Activated CD4-positive, alpha-beta T cell treated with anti-CD3 and anti-CD28 coated beads for 36 hours (primary cell): ENCODE results near the gene RAB17. TPM values are rescaled to one million over a fixed set of nuclear protein-coding genes. Genes with fewer than 3 reads are reported as not detected.

Experiments
- ATAC-seq: fragments of 200-7000 bp; cut with Tn5 transposase; one replicate; pipeline ENCODE4 v1.10.0; 2021; ENCODE audit warnings: mild to moderate bottlenecking, moderate library complexity
- CTCF ChIA-PET: fragments of 350-600 bp; sonication (Branson Sonifier 250); formaldehyde crosslinking; loops from one replicate; lab custom pipeline; 2021; ENCODE audit warnings: antibody characterized with exemption; lab: Charles Lee
- POLR2A ChIA-PET: fragments of 350-600 bp; sonication (Branson Sonifier 250); formaldehyde crosslinking; loops from one replicate; lab custom pipeline; 2021; ENCODE audit warnings: antibody characterized with exemption, inconsistent platforms; lab: Charles Lee
- DNase-seq: peaks from one replicate; pipeline ENCODE4 v3.0.0-alpha.2; 2020
- H3K27ac Mint-ChIP-seq: one replicate; pipeline ENCODE4 v1.8.0; 2021; ENCODE audit warnings: mixed read lengths
- H3K27me3 Mint-ChIP-seq: one replicate; pipeline ENCODE4 v1.8.0; 2021; ENCODE audit warnings: mixed read lengths
- H3K36me3 Mint-ChIP-seq: one replicate; pipeline ENCODE4 v1.8.0; 2021; ENCODE audit warnings: low read depth, mixed read lengths
- H3K4me1 Mint-ChIP-seq: one replicate; pipeline ENCODE4 v1.8.0; 2021; ENCODE audit warnings: mixed read lengths
- H3K4me3 Mint-ChIP-seq: one replicate; pipeline ENCODE4 v1.8.0; 2021; ENCODE audit warnings: mild to moderate bottlenecking, moderate library complexity, mixed read lengths
- H3K9me3 Mint-ChIP-seq: one replicate; pipeline ENCODE4 v1.8.0; 2021; ENCODE audit warnings: low read depth, mixed read lengths
- intact Hi-C, 2 experiments: fragments of 100-400 bp; cut with DNase I in 1 of 2; cut with micrococcal nuclease in 1 of 2; formaldehyde crosslinking; loops; one replicate each; pipeline versions ENCODE4 v1.14.2 to v1.15.1; 2022 to 2024; cut with DNase I, micrococcal nuclease
- total RNA-seq, 2 experiments: library from RNA; stranded (reverse); gene quantifications; one replicate each; pipeline ENCODE4 v1.2.3, GENCODE V29; 2021

The RAB17 gene
- total RNA-seq, 2 experiments from 2014 or later = 0.18 to 0.30 TPM

GRCh38 chr2:237630216-237631000, 39.9 kb upstream of the RAB17 start:
- DNase-seq (no peak), ATAC-seq (no peak)
- intact Hi-C loops = no loop called here
- no peak overlapping the region for H3K27ac Mint-ChIP-seq
- POLR2A ChIA-PET = no interaction called here
- no peaks in the 10 kb centered on the region for H3K36me3 Mint-ChIP-seq
- peaks cover 18% of the 10 kb centered on the region for H3K4me1 Mint-ChIP-seq
- H3K27me3 Mint-ChIP-seq = peaks cover 21% of the 10 kb centered on the region
- CTCF ChIA-PET = interaction anchor here (0.6 to 1.9 kb wide), 3 partner anchors 42 to 586 kb away, joined by 3 to 5 read pairs (median 4); no protein-coding TSS in a partner anchor
- H3K9me3 Mint-ChIP-seq = peaks cover 3% of the 10 kb centered on the region
- no peak overlapping the region for H3K4me3 Mint-ChIP-seq

DNA sequence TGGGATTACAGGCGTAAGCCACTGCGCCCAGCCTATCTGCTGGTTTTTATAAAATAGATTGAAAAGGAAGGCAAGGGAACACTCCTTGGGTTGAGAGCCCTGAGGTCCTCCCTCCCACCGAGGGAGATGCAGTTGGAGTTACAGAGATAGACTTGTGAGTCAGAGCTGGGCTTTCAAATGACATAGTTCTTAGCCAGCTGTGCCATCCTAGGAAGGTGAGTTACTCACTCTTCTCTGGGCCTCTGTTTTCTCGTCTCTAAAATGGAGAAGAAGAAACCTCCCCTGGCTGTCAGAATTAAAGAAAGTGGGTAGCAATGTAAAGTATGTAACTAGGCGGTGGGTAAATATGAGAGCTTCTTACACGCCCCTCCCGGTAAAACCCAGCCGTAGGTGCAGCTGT, 39.2 kb upstream of the RAB17 start:
- CTCF ChIA-PET = interaction anchor here (0.6 to 1.9 kb wide), 3 partner anchors 42 to 587 kb away, joined by 3 to 5 read pairs (median 4); no protein-coding TSS in a partner anchor
- H3K36me3 Mint-ChIP-seq = no peaks in the 10 kb centered on the region
- peaks cover 18% of the 10 kb centered on the region for H3K4me1 Mint-ChIP-seq
- POLR2A ChIA-PET = no interaction called here
- no peak overlapping the region for H3K27ac Mint-ChIP-seq
- ATAC-seq = peak; percentile 69
- peaks cover 21% of the 10 kb centered on the region for H3K27me3 Mint-ChIP-seq
- no peak overlapping the region for H3K4me3 Mint-ChIP-seq
- intact Hi-C loops = no loop called here
- no peak for DNase-seq
- peaks cover under 1% of the 10 kb centered on the region for H3K9me3 Mint-ChIP-seq

DNA sequence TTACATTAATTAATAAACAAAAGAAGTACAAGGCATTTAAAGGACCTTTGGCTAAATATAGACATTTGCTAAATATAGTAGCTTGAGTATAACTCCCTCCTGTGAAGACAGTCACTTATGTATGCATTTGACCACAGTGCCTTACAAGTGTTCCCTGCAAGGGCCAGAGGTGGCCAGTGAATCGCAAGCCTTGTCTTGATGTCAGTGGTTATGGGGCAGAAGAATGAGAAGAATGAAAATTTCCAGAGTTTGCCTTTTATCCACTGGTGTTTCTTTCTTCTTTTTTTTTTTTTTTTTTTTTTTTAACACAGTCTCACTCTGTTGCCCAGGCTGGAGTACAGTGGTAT, 38.6 kb upstream of the RAB17 start:
- Mint-ChIP-seq H3K36me3 (no peaks in the 10 kb centered on the region), H3K27me3 (peaks cover 21% of the 10 kb centered on the region), H3K4me1 (peaks cover 18% of the 10 kb centered on the region), H3K27ac (no peak overlapping the region), H3K4me3 (no peak overlapping the region), H3K9me3 (no peaks in the 10 kb centered on the region)
- ATAC-seq (no peak), DNase-seq (no peak)
- ChIA-PET POLR2A (no interaction called here), CTCF (interaction anchor here (1.6 to 1.9 kb wide), 2 partner anchors 43 to 116 kb away, joined by 3 to 5 read pairs; no protein-coding TSS in a partner anchor)
- intact Hi-C loops = no loop called here

- intact Hi-C loops = no loop called here
- H3K4me1 Mint-ChIP-seq = peaks cover 18% of the 10 kb centered on the region
- no peaks in the 10 kb centered on the region for H3K36me3 Mint-ChIP-seq
- CTCF ChIA-PET = interaction anchor here (1.9 kb wide), 1 partner anchor 44 kb away, joined by 5 read pairs; no protein-coding TSS in a partner anchor
- no peak overlapping the region for H3K27ac Mint-ChIP-seq
- H3K4me3 Mint-ChIP-seq = peak overlapping the region; percentile 76
- DNase-seq (no peak), ATAC-seq (no peak)
- no peaks in the 10 kb centered on the region for H3K9me3 Mint-ChIP-seq
- peaks cover 21% of the 10 kb centered on the region for H3K27me3 Mint-ChIP-seq
- POLR2A ChIA-PET = no interaction called here
These were observed 38.0 kb upstream of the RAB17 start for GRCh38 chr2:237628247-237629187.

DNA sequence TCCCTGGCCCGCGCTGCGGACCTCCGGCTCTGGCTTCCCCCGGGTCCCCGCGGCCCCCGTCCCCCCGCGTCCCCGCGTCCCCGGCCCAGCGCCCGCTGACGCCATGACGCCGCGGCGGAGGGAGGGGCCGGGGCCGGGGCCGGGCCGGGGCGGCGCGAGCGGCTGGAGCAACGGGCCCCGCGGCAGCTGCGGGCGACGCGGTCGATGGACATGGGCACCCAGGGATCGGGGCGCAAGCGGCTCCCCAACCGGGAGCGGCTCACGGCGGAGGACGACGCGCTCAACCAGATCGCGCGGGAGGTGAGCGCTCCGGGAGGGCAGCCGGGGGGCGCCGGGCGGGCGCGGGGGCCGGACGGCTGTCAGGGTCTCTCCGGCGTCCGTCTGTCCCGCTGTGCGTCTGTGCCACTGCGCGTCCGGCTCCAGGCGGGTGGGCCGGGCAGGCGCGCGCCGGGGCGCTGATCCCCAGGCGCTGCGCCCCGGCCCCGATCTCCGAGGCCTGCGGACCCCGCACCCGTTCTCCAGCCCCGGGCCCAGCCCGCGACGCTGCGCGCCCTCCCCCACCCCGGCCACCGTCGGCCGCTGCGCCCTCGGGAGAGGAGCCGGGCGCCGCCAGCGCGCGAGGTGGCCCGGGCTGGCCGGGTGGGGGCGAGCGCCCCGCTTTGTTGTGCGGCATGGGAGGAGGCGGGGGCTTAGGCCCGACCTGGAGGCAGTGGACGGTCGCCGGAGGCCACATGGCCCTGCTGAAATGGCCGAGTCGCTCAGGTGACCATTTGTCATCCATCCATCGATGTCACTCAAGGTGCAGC, 37.1 kb upstream of the RAB17 start, which contains the start of gene LRRFIP1:
Gene LRRFIP1, plus strand, starts transcription at position 147 of the 806 bp plus-strand sequence. Its CDS starts 58 bp downstream, at position 205.
- Mint-ChIP-seq H3K27me3 (peaks cover 21% of the 10 kb centered on the region), H3K36me3 (no peaks in the 10 kb centered on the region), H3K4me1 (peaks cover 18% of the 10 kb centered on the region), H3K9me3 (no peaks in the 10 kb centered on the region), H3K27ac (no peak within 1 kb of the TSS), H3K4me3 (peak within 1 kb of the TSS; percentile 76)
- ATAC-seq (peak; percentile 68), DNase-seq (peak; percentile 37)
- CTCF ChIA-PET = no interaction called here
- POLR2A ChIA-PET = no interaction called here
- intact Hi-C loops = no loop called here

- Mint-ChIP-seq H3K4me1 (peaks cover 18% of the 10 kb centered on the region), H3K27me3 (peaks cover 21% of the 10 kb centered on the region), H3K4me3 (peak overlapping the region; percentile 67), H3K36me3 (no peaks in the 10 kb centered on the region), H3K9me3 (no peaks in the 10 kb centered on the region), H3K27ac (no peak overlapping the region)
- no peak for DNase-seq
- intact Hi-C loops = no loop called here
- ChIA-PET POLR2A (no interaction called here), CTCF (interaction anchor here (0.7 to 1.2 kb wide), 3 partner anchors 14 to 118 kb away, joined by 3 to 4 read pairs (median 4); no protein-coding TSS in a partner anchor)
- ATAC-seq = peak; percentile 10
These were observed 36.4 kb upstream of the RAB17 start for GRCh38 chr2:237626813-237627440.

DNA sequence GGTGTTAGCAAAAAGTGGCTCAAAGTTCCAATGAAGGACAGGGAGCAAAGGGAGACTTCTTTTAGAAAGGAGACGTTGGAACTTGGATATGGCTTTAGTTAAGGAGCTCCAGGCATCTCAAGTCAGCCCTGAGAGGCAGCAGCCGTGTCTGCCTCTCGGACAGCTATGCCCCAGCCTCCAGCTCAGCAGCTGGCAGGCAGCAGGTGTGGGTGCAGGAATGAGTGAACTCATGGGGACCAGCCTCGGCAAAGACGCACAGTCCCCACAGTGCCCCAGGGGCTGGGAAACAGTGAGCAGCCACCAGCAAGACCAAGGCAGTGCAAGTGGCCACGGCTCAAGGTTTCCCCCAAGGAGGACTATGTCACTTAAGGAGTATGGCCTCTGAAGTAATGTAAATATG, 35.2 kb upstream of the RAB17 start:
- DNase-seq (no peak), ATAC-seq (no peak)
- H3K9me3 Mint-ChIP-seq = no peaks in the 10 kb centered on the region
- CTCF ChIA-PET = interaction anchor here (1.0 to 2.2 kb wide), 4 partner anchors 12 to 119 kb away, joined by 3 to 5 read pairs (median 4); no protein-coding TSS in a partner anchor
- no peak overlapping the region for H3K27ac Mint-ChIP-seq
- H3K36me3 Mint-ChIP-seq = no peaks in the 10 kb centered on the region
- peaks cover 14% of the 10 kb centered on the region for H3K4me1 Mint-ChIP-seq
- intact Hi-C loops = no loop called here
- peaks cover 18% of the 10 kb centered on the region for H3K27me3 Mint-ChIP-seq
- H3K4me3 Mint-ChIP-seq = no peak overlapping the region
- POLR2A ChIA-PET = no interaction called here

DNA sequence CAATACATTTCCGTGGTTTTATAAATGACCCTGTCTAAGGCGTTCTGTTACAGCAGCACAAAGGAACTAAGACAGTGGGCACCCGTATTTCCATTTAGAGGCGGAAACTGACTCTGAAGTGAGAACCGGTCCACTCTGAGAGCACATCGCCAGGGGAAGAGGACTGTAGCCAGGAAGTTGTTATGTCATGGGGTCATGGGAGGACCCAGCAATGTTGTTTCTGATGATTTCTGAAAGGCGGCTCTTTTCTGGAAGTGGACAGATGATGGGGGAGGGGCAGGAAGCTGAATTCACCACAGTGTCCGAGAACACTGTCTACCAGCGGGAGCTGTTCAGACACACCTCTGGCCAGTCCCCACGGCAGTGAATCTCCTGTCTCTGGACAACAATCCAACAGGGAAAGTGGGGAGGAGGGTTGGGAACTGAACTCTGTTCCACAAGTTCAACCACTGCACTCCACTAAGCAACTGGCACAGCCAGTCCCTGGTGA, 34.7 kb upstream of the RAB17 start:
- ATAC-seq (no peak), DNase-seq (no peak)
- peaks cover 11% of the 10 kb centered on the region for H3K4me1 Mint-ChIP-seq
- H3K36me3 Mint-ChIP-seq = no peaks in the 10 kb centered on the region
- no peaks in the 10 kb centered on the region for H3K9me3 Mint-ChIP-seq
- CTCF ChIA-PET = interaction anchor here (0.5 to 2.2 kb wide), 4 partner anchors 13 to 322 kb away, joined by 3 to 5 read pairs (median 4); no protein-coding TSS in a partner anchor
- intact Hi-C loops = no loop called here
- POLR2A ChIA-PET = no interaction called here
- H3K27me3 Mint-ChIP-seq = peaks cover 18% of the 10 kb centered on the region
- H3K4me3 Mint-ChIP-seq = no peak overlapping the region
- H3K27ac Mint-ChIP-seq = no peak overlapping the region

DNA sequence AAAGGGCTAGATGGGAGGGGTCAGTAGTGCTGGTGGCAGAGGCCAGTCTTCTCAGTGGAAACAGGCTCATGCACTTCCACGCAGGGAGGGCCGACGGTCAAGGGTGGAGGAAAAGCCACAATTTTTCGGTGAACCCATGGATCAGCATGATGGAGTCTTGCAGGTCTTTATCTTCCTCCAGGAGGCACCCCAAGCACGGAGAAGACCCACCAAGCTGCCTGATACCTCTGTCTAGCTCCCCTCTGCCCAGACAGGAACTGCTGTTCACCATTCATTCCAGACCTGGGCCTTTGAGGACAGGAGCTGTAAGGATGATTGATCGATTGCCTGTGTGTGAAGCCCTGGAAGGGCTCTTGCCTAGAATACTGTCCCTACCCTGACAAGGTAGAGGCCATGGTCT, 34.0 kb upstream of the RAB17 start:
- peaks cover 16% of the 10 kb centered on the region for H3K27me3 Mint-ChIP-seq
- POLR2A ChIA-PET = no interaction called here
- no peak overlapping the region for H3K4me3 Mint-ChIP-seq
- CTCF ChIA-PET = interaction anchor here (0.5 to 2.2 kb wide), 4 partner anchors 43 to 323 kb away, joined by 3 to 5 read pairs (median 4); no protein-coding TSS in a partner anchor
- no peaks in the 10 kb centered on the region for H3K9me3 Mint-ChIP-seq
- ATAC-seq (no peak), DNase-seq (no peak)
- no peaks in the 10 kb centered on the region for H3K36me3 Mint-ChIP-seq
- intact Hi-C loops = no loop called here
- H3K27ac Mint-ChIP-seq = no peak overlapping the region
- peaks cover 4% of the 10 kb centered on the region for H3K4me1 Mint-ChIP-seq
